Endometrium (tissue), 2 donors: ENCODE results near the gene KRTAP10-11.
"Not testable (repeated sequence)": the region's sequence is repeated elsewhere in the genome, so short reads cannot be mapped to it uniquely, and the experiment has no call there.

Experiments
- FAIRE-seq: peaks from 2 replicates; lab custom pipeline; 2012; peaks lifted over from hg19 to GRCh38; lab: Jason Lieb, UNC
- donor health status: control.
- donor health status: control.

The KRTAP10-11 gene

GRCh38 chr21:44639331-44639655 lies 6.9 kb upstream of the KRTAP10-11 start:
- no peak for FAIRE-seq

GRCh38 chr21:44640761-44641160 lies 5.5 kb upstream of the KRTAP10-11 start:
- FAIRE-seq: no peak

GRCh38 chr21:44643741-44644310 lies 2.4 kb upstream of the KRTAP10-11 start:
- no peak for FAIRE-seq

GRCh38 chr21:44644878-44645277 lies 1.3 kb upstream of the KRTAP10-11 start:
- FAIRE-seq: no peak

GRCh38 chr21:44647222-44647552 lies 973 bp downstream of the KRTAP10-11 start:
- FAIRE-seq: no peak

- no peak for FAIRE-seq
Measured at GRCh38 chr21:44648557-44649311, 2.5 kb downstream of the KRTAP10-11 start.

GRCh38 chr21:44649521-44650100 lies 3.4 kb downstream of the KRTAP10-11 start:
- no peak for FAIRE-seq

- no peak for FAIRE-seq
Measured at GRCh38 chr21:44650265-44650972, 4.2 kb downstream of the KRTAP10-11 start.

- FAIRE-seq: no peak
Measured at GRCh38 chr21:44650973-44651675, 4.9 kb downstream of the KRTAP10-11 start.

- no peak for FAIRE-seq
Measured at GRCh38 chr21:44653123-44653522, 6.9 kb downstream of the KRTAP10-11 start.

GRCh38 chr21:44653656-44654575 lies 7.7 kb downstream of the KRTAP10-11 start:
- FAIRE-seq: no peak

GRCh38 chr21:44654576-44655175 lies 8.5 kb downstream of the KRTAP10-11 start, which contains the start of gene KRTAP12-4:
Gene KRTAP12-4, minus strand, starts transcription at chr21:44654659. Its CDS starts 45 bp downstream, at chr21:44654614.
- no peak for FAIRE-seq

- no peak for FAIRE-seq
Measured at GRCh38 chr21:44656868-44657267, 10.7 kb downstream of the KRTAP10-11 start.

GRCh38 chr21:44657635-44658540 lies 11.7 kb downstream of the KRTAP10-11 start, which contains the start of gene KRTAP12-3:
Gene KRTAP12-3, plus strand, starts transcription at chr21:44657932. Its CDS starts 48 bp downstream, at chr21:44657980.
- no peak for FAIRE-seq

GRCh38 chr21:44658541-44658910 lies 12.3 kb downstream of the KRTAP10-11 start:
- no peak for FAIRE-seq

GRCh38 chr21:44658913-44659595 lies 12.8 kb downstream of the KRTAP10-11 start:
- FAIRE-seq: no peak

- FAIRE-seq: not testable (repeated sequence)
Measured at GRCh38 chr21:44661567-44661966, 15.4 kb downstream of the KRTAP10-11 start.

- FAIRE-seq: no peak
Measured at GRCh38 chr21:44664691-44665090, 18.5 kb downstream of the KRTAP10-11 start.
